ENCODE data around the gene PDZD2.

Gene PDZD2

GRCh38 chr5:31916327-31916726, 277.4 kb downstream of the PDZD2 start:
- Histone ChIP-seq H3K27me3 (replicated peaks in 2 of 5; ENCODE audit: control insufficient read depth in 4 of 5, insufficient read depth in 5 of 5, low read length in 4 of 5) (no peaks in the 10 kb centered on the region), H3K4me3 (ENCODE audit: control insufficient read depth in 1 of 7, extremely low read depth in 1 of 7, insufficient read depth in 4 of 7, low read depth in 2 of 7, low read length in 6 of 7) (no peak overlapping the region), H3K36me3 (ENCODE audit: control insufficient read depth in 4 of 4, insufficient read depth in 4 of 4, low read length in 3 of 4) (peaks cover 0 to 5% (median 0%) of the 10 kb centered on the region in 4 experiments), H3K27ac (ENCODE audit: insufficient read depth in 1 of 2, low read depth in 1 of 2, low read length in 2 of 2, poor library complexity in 1 of 2, severe bottlenecking in 2 of 2) (no peak overlapping the region), H3K4me1 (ENCODE audit: control extremely low read depth in 1 of 4, control insufficient read depth in 4 of 4, insufficient read depth in 4 of 4, low read length in 3 of 4) (no peaks in the 10 kb centered on the region), H3K9me3 (ENCODE audit: control extremely low read depth in 1 of 5, control insufficient read depth in 4 of 5, insufficient read depth in 2 of 5, low read depth in 1 of 5, low read length in 4 of 5) (no peaks in the 10 kb centered on the region)
- ChIA-PET POLR2A (interaction anchor here (0.6 kb wide), 1 partner anchor 43 kb away, joined by 4 read pairs; no protein-coding TSS in a partner anchor), CTCF (interaction anchor here (0.6 to 1.4 kb wide), 3 partner anchors 11 to 303 kb away, joined by 3 to 4 read pairs (median 3); no protein-coding TSS in a partner anchor)
- WGBS (ENCODE audit: insufficient coverage), result 95% methylated on average over 8 of the region's 8 CpGs
- DNase-seq, result no peak

GRCh38 chr5:31918739-31919138, 279.8 kb downstream of the PDZD2 start:
- H3K4me1 ChIP-seq (ENCODE audit: control extremely low read depth in 1 of 4, control insufficient read depth in 4 of 4, insufficient read depth in 4 of 4, low read length in 3 of 4), result no peaks in the 10 kb centered on the region
- H3K36me3 ChIP-seq (ENCODE audit: control insufficient read depth in 4 of 4, insufficient read depth in 4 of 4, low read length in 3 of 4), result peaks cover 0 to 2% (median under 1%) of the 10 kb centered on the region in 4 experiments
- DNase-seq, result no peak
- ChIA-PET CTCF (interaction anchor here (1.3 kb wide), 1 partner anchor 11 kb away, joined by 3 read pairs; no protein-coding TSS in a partner anchor), POLR2A (no interaction called here)
- no peaks in the 10 kb centered on the region for H3K9me3 ChIP-seq (ENCODE audit: control extremely low read depth in 1 of 5, control insufficient read depth in 4 of 5, insufficient read depth in 2 of 5, low read depth in 1 of 5, low read length in 4 of 5)
- 100% methylated on average over 1 of the region's 3 CpGs for WGBS (ENCODE audit: insufficient coverage)
- H3K27ac ChIP-seq (ENCODE audit: insufficient read depth in 1 of 2, low read depth in 1 of 2, low read length in 2 of 2, poor library complexity in 1 of 2, severe bottlenecking in 2 of 2), result no peak overlapping the region
- no peak overlapping the region for H3K4me3 ChIP-seq (ENCODE audit: control insufficient read depth in 1 of 7, extremely low read depth in 1 of 7, insufficient read depth in 4 of 7, low read depth in 2 of 7, low read length in 6 of 7)
- no peaks in the 10 kb centered on the region for H3K27me3 ChIP-seq (replicated peaks in 2 of 5; ENCODE audit: control insufficient read depth in 4 of 5, insufficient read depth in 5 of 5, low read length in 4 of 5)

- ChIA-PET POLR2A (no interaction called here), CTCF (interaction anchor here (0.6 to 1.3 kb wide), 5 partner anchors 8 to 225 kb away, joined by 3 read pairs; no protein-coding TSS in a partner anchor)
- no peaks in the 10 kb centered on the region for H3K9me3 ChIP-seq (ENCODE audit: control extremely low read depth in 1 of 5, control insufficient read depth in 4 of 5, insufficient read depth in 2 of 5, low read depth in 1 of 5, low read length in 4 of 5)
- no peak overlapping the region for H3K27ac ChIP-seq (ENCODE audit: insufficient read depth in 1 of 2, low read depth in 1 of 2, low read length in 2 of 2, poor library complexity in 1 of 2, severe bottlenecking in 2 of 2)
- peaks cover 0 to 5% (median 0%) of the 10 kb centered on the region in 4 experiments for H3K36me3 ChIP-seq (ENCODE audit: control insufficient read depth in 4 of 4, insufficient read depth in 4 of 4, low read length in 3 of 4)
- no peaks in the 10 kb centered on the region for H3K27me3 ChIP-seq (replicated peaks in 2 of 5; ENCODE audit: control insufficient read depth in 4 of 5, insufficient read depth in 5 of 5, low read length in 4 of 5)
- 100% methylated on average over 1 of the region's 3 CpGs for WGBS (ENCODE audit: insufficient coverage)
- peak in 1 of 3 donors; percentile 21 for DNase-seq
- H3K4me3 ChIP-seq (ENCODE audit: control insufficient read depth in 1 of 7, extremely low read depth in 1 of 7, insufficient read depth in 4 of 7, low read depth in 2 of 7, low read length in 6 of 7), result no peak overlapping the region
- no peaks in the 10 kb centered on the region for H3K4me1 ChIP-seq (ENCODE audit: control extremely low read depth in 1 of 4, control insufficient read depth in 4 of 4, insufficient read depth in 4 of 4, low read length in 3 of 4)
Observed at GRCh38 chr5:31921852-31922305, 282.9 kb downstream of the PDZD2 start.

- H3K36me3 ChIP-seq (ENCODE audit: control insufficient read depth in 4 of 4, insufficient read depth in 4 of 4, low read length in 3 of 4), result peaks cover 0 to 5% (median 0%) of the 10 kb centered on the region in 4 experiments
- no peaks in the 10 kb centered on the region for H3K27me3 ChIP-seq (replicated peaks in 2 of 5; ENCODE audit: control insufficient read depth in 4 of 5, insufficient read depth in 5 of 5, low read length in 4 of 5)
- no peak overlapping the region for H3K4me3 ChIP-seq (ENCODE audit: control insufficient read depth in 1 of 7, extremely low read depth in 1 of 7, insufficient read depth in 4 of 7, low read depth in 2 of 7, low read length in 6 of 7)
- CTCF ChIA-PET, result interaction anchor here (1.1 kb wide), 1 partner anchor 11 kb away, joined by 3 read pairs; no protein-coding TSS in a partner anchor
- H3K9me3 ChIP-seq (ENCODE audit: control extremely low read depth in 1 of 5, control insufficient read depth in 4 of 5, insufficient read depth in 2 of 5, low read depth in 1 of 5, low read length in 4 of 5), result no peaks in the 10 kb centered on the region
- no peak overlapping the region for H3K27ac ChIP-seq (ENCODE audit: insufficient read depth in 1 of 2, low read depth in 1 of 2, low read length in 2 of 2, poor library complexity in 1 of 2, severe bottlenecking in 2 of 2)
- POLR2A ChIA-PET, result no interaction called here
- no peak for DNase-seq
- no peaks in the 10 kb centered on the region for H3K4me1 ChIP-seq (ENCODE audit: control extremely low read depth in 1 of 4, control insufficient read depth in 4 of 4, insufficient read depth in 4 of 4, low read length in 3 of 4)
- 92% methylated on average over 5 of the region's 5 CpGs for WGBS (ENCODE audit: insufficient coverage)
Observed at GRCh38 chr5:31924005-31924404, 285.1 kb downstream of the PDZD2 start.

GRCh38 chr5:31931874-31932273, 292.9 kb downstream of the PDZD2 start:
- ChIA-PET POLR2A (no interaction called here), CTCF (interaction anchor here (0.9 kb wide), 1 partner anchor 15 kb away, joined by 3 read pairs; no protein-coding TSS in a partner anchor)
- no peaks in the 10 kb centered on the region for H3K9me3 ChIP-seq (ENCODE audit: control extremely low read depth in 1 of 5, control insufficient read depth in 4 of 5, insufficient read depth in 2 of 5, low read depth in 1 of 5, low read length in 4 of 5)
- DNase-seq, result no peak
- H3K36me3 ChIP-seq (ENCODE audit: control insufficient read depth in 4 of 4, insufficient read depth in 4 of 4, low read length in 3 of 4), result no peaks in the 10 kb centered on the region
- no peaks in the 10 kb centered on the region for H3K27me3 ChIP-seq (replicated peaks in 2 of 5; ENCODE audit: control insufficient read depth in 4 of 5, insufficient read depth in 5 of 5, low read length in 4 of 5)
- H3K4me1 ChIP-seq (ENCODE audit: control extremely low read depth in 1 of 4, control insufficient read depth in 4 of 4, insufficient read depth in 4 of 4, low read length in 3 of 4), result peaks cover 0 to 18% (median 5%) of the 10 kb centered on the region in 4 experiments
- H3K27ac ChIP-seq (ENCODE audit: insufficient read depth in 1 of 2, low read depth in 1 of 2, low read length in 2 of 2, poor library complexity in 1 of 2, severe bottlenecking in 2 of 2), result no peak overlapping the region
- WGBS (ENCODE audit: insufficient coverage), result 93% methylated on average over 4 of the region's 4 CpGs
- H3K4me3 ChIP-seq (ENCODE audit: control insufficient read depth in 1 of 7, extremely low read depth in 1 of 7, insufficient read depth in 4 of 7, low read depth in 2 of 7, low read length in 6 of 7), result no peak overlapping the region

GRCh38 chr5:31934156-31934555, 295.2 kb downstream of the PDZD2 start:
- ChIA-PET POLR2A (no interaction called here), CTCF (no interaction called here)
- Histone ChIP-seq H3K27ac (ENCODE audit: insufficient read depth in 1 of 2, low read depth in 1 of 2, low read length in 2 of 2, poor library complexity in 1 of 2, severe bottlenecking in 2 of 2) (no peak overlapping the region), H3K27me3 (replicated peaks in 2 of 5; ENCODE audit: control insufficient read depth in 4 of 5, insufficient read depth in 5 of 5, low read length in 4 of 5) (no peaks in the 10 kb centered on the region), H3K4me1 (ENCODE audit: control extremely low read depth in 1 of 4, control insufficient read depth in 4 of 4, insufficient read depth in 4 of 4, low read length in 3 of 4) (peaks cover 0 to 18% (median 5%) of the 10 kb centered on the region in 4 experiments), H3K36me3 (ENCODE audit: control insufficient read depth in 4 of 4, insufficient read depth in 4 of 4, low read length in 3 of 4) (no peaks in the 10 kb centered on the region), H3K9me3 (ENCODE audit: control extremely low read depth in 1 of 5, control insufficient read depth in 4 of 5, insufficient read depth in 2 of 5, low read depth in 1 of 5, low read length in 4 of 5) (no peaks in the 10 kb centered on the region), H3K4me3 (ENCODE audit: control insufficient read depth in 1 of 7, extremely low read depth in 1 of 7, insufficient read depth in 4 of 7, low read depth in 2 of 7, low read length in 6 of 7) (no peak overlapping the region)
- 20% methylated on average over 1 of the region's 4 CpGs for WGBS (ENCODE audit: insufficient coverage)
- no peak for DNase-seq

GRCh38 chr5:31935496-31936369, 296.8 kb downstream of the PDZD2 start:
- POLR2A ChIA-PET, result no interaction called here
- H3K4me1 ChIP-seq (ENCODE audit: control extremely low read depth in 1 of 4, control insufficient read depth in 4 of 4, insufficient read depth in 4 of 4, low read length in 3 of 4), result peaks cover 0 to 18% (median 5%) of the 10 kb centered on the region in 4 experiments
- H3K36me3 ChIP-seq (ENCODE audit: control insufficient read depth in 4 of 4, insufficient read depth in 4 of 4, low read length in 3 of 4), result no peaks in the 10 kb centered on the region
- H3K27ac ChIP-seq (ENCODE audit: insufficient read depth in 1 of 2, low read depth in 1 of 2, low read length in 2 of 2, poor library complexity in 1 of 2, severe bottlenecking in 2 of 2), result no peak overlapping the region
- H3K27me3 ChIP-seq (replicated peaks in 2 of 5; ENCODE audit: control insufficient read depth in 4 of 5, insufficient read depth in 5 of 5, low read length in 4 of 5), result no peaks in the 10 kb centered on the region
- no peak for DNase-seq
- WGBS (ENCODE audit: insufficient coverage), result 100% methylated on average over 1 of the region's 10 CpGs
- H3K9me3 ChIP-seq (ENCODE audit: control extremely low read depth in 1 of 5, control insufficient read depth in 4 of 5, insufficient read depth in 2 of 5, low read depth in 1 of 5, low read length in 4 of 5), result no peaks in the 10 kb centered on the region
- CTCF ChIA-PET, result interaction anchor here (1.1 to 1.4 kb wide), 4 partner anchors 11 to 36 kb away, joined by 3 to 4 read pairs (median 4); no protein-coding TSS in a partner anchor
- no peak overlapping the region for H3K4me3 ChIP-seq (ENCODE audit: control insufficient read depth in 1 of 7, extremely low read depth in 1 of 7, insufficient read depth in 4 of 7, low read depth in 2 of 7, low read length in 6 of 7)
